Measurements from ENCODE around the gene MUC6. TPM values are rescaled to one million over a fixed set of nuclear protein-coding genes. Genes with fewer than 3 reads are reported as not detected.

Gene MUC6
- total and polyA plus RNA-seq, 10 of the 15 experiments (the other 5 are each of a cell fraction or from before 2014, with no cell fraction given): 0.03 TPM; not detected in 8

- TF ChIP-seq ZBTB11 (CRISPR knock-in tag; IDR thresholded peaks at IDR 0.05) (no peak), TCF7 (IDR thresholded peaks at IDR 0.05; ENCODE audit: borderline replicate concordance) (no peak), HSF1 (IDR thresholded peaks at IDR 0.05; ENCODE audit: low read depth, low read length) (no peak)
Observed at GRCh38 chr11:1020211-1020905, 16.2 kb downstream of the MUC6 start (continued).

GRCh38 chr11:1019321-1019910, 17.1 kb downstream of the MUC6 start:
- intact Hi-C loops (cut with micrococcal nuclease; ENCODE audit: unreplicated experiment): no loop called here
- Histone ChIP-seq H3K4me2 (ENCODE audit: control insufficient read depth, insufficient read depth) (no peak overlapping the region), H3K36me3 (ENCODE audit: control insufficient read depth in 2 of 2, insufficient read depth in 2 of 2, low read length in 1 of 2) (no peaks in the 10 kb centered on the region), H3K9me3 (replicated peaks; ENCODE audit: control insufficient read depth, insufficient read depth, low read length) (no peaks in the 10 kb centered on the region), H3K4me1 (ENCODE audit: control insufficient read depth, insufficient read depth, low read length) (no peaks in the 10 kb centered on the region), H2AFZ (ENCODE audit: control insufficient read depth, low read depth, low read length) (no peak overlapping the region), H3K27ac (ENCODE audit: control insufficient read depth, insufficient read depth) (no peak overlapping the region), H4K20me1 (ENCODE audit: control insufficient read depth, insufficient read depth) (no peaks in the 10 kb centered on the region), H3K4me3 (no peak overlapping the region), H3K27me3 (replicated peaks in 1 of 2; ENCODE audit: control insufficient read depth in 2 of 2, insufficient read depth in 2 of 2, low read length in 1 of 2) (no peaks in the 10 kb centered on the region), H3K79me2 (ENCODE audit: control insufficient read depth, insufficient read depth, low read length) (no peaks in the 10 kb centered on the region), H3K9ac (ENCODE audit: control insufficient read depth, insufficient read depth, low read length) (no peak overlapping the region)
- ATAC-seq (no peak), DNase-seq (ENCODE audit: low read depth, low spot score) (no peak), FAIRE-seq (no peak)
- ChIA-PET CTCF (no interaction called here), RAD21 (ENCODE audit: unreplicated experiment) (no interaction called here), SMC1A (ENCODE audit: uncharacterized antibody, unreplicated experiment) (no interaction called here), POLR2A (no interaction called here)
- no TSS peak for BruUV-seq (replicated peaks)
- in situ Hi-C loops (cut with MboI): no loop called here
- WGBS (ENCODE audit: insufficient coverage, insufficient replicate concordance, low lambda C conversion rate, missing lambda C conversion rate): 51% methylated on average over 21 of the region's 21 CpGs
- TF ChIP-seq ESRRA (IDR thresholded peaks at IDR 0.05; ENCODE audit: low read length) (no peak), FOXK2 (IDR thresholded peaks at IDR 0.05) (no peak), CREM (IDR thresholded peaks at IDR 0.05; ENCODE audit: low read depth) (no peak), EP300 (IDR thresholded peaks at IDR 0.05; ENCODE audit: borderline replicate concordance in 1 of 2, control insufficient read depth in 1 of 2, low read depth in 2 of 2, low read length in 2 of 2) (no peak), NFXL1 (IDR thresholded peaks at IDR 0.05; ENCODE audit: borderline replicate concordance) (no peak), ZBTB4 (CRISPR knock-in tag; IDR thresholded peaks at IDR 0.05) (no peak), POLR2AphosphoS2 (IDR thresholded peaks at IDR 0.05; ENCODE audit: low read depth, low read length) (no peak), KDM1A (IDR thresholded peaks at IDR 0.05; ENCODE audit: borderline replicate concordance) (no peak), POLR2A (IDR thresholded peaks at IDR 0.05; ENCODE audit: low read depth, low read length) (no peak), MEF2A (IDR thresholded peaks at IDR 0.05; ENCODE audit: insufficient read depth, low read depth, low read length) (no peak), NR2F1 (conservative IDR thresholded peaks at IDR 0.05) (no peak)
